HG03108 (cell line): ENCODE data around the gene TCEA3.
"Not testable (repeated sequence)": the region's sequence is repeated elsewhere in the genome, so short reads cannot be mapped to it uniquely, and the experiment has no call there.

Experiments used
- ATAC-seq: cut with Tn5 transposase; IDR thresholded peaks from one replicate; pipeline ENCODE4 v1.9.1; 2021; ENCODE audit warnings: moderate library complexity; ENCODE audit not compliant: unreplicated experiment

Gene TCEA3

DNA sequence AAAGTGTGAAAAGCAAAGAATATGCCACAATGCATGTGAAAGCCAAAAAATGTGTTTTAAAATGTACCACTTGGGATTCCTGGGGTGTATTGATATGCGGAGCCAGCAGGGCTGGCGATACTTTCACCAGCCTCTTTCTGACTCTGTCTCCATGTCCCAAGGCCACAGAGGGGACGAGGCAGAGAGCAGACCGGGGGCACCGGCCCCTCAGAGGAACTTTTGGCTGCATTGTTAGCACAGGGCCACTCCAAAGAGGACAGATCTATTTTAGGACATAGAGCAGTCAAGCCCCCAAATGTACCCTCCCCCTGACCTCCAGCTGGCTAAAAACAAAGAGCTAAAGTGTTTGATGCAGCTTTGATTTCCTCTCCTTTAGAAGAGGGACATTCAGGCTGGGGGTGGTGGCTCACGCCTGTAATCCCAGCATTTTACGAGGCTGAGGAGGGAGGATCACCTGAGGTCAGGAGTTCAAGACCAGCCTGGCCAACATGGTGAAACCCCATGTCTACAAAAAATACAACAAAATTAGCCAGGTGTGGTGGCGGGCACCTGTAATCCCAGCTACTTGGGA is 29.3 kb downstream of the TCEA3 start:
- ATAC-seq, result no peak

DNA sequence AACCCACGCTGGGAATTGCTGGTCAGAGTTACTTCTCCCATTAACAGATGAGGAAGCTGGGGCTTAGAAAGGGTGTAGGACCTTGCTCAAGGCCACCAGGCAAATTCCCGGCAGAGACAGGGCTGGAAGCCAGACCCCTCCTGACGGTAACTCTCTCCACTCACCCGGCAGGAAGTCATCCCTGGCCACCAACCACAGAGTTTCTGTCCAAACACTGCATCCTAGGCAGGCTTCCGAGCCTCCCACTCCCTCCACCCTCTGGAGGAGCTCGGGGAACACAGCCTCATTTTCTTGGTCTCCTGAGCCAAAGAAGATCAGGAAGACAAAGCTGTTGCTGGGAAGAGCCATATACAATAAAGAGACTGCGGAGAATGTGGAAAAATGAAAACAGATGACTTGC is 29.9 kb downstream of the TCEA3 start:
- ATAC-seq, result no peak

DNA sequence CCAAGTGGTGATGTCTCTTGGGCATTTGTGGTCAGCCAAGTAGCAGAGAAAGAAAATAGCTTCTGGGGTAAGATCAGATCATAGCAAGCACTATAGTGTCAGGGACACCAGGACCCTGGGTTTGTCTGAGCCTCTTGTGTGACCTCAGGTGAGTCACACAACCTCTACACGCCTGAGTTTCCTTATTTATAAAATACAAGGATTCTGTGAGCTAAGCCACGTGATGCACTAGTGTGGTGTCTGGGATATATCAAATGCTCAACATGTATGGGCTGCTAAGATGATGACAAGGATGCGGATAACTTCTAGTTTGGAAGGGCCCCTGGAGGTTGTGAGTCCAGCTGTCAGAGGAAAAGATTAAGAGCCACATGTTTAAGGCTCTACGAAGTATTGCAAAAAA is 30.4 kb downstream of the TCEA3 start:
- no peak for ATAC-seq

DNA sequence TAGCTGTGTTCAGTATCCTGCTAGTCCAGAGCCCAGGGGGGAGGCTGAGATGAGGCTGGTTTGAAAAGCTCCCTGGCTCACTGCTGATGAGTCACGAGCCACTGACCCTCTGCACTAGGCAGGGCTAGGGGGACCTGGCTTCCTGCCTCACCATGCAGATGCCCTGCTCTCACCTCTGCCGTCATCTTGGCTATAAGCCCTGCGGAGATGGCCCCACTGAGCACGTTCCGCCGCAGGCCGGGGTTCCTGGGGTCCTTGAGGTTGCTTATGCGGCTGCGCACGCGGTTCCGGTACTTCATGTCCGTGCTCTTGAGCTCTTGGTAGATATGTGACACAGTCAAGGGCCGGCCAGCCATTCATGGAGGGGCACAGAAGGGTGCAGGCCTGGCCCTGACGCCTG is 30.8 kb downstream of the TCEA3 start:
- ATAC-seq, result no peak

DNA sequence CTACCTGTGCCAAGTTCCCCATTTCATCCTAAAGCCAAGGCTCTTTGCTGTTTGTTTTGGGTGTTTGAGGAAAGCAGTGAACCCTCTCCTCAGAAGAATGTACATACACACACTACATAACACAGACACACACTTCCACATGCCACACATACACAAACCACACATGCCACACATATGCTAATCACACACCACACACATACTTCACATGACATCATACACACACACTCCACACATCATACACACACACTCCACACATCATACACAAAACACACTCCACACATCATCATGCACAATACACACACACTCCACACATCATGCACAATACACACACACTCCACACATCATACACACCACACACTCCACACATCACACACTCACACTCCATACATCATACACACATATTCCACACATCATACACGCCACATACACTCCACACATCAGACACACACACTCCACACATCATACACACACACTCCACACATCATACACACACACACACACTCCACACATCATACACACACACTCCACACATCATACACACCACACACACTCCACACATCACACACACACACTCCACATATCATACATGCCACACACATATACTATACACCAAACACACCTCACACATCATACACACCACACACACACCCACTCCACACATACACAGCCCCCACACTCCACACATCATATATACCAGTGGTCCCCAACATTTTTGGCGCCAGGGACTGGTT is 32.3 kb downstream of the TCEA3 start:
- ATAC-seq, result no peak

DNA sequence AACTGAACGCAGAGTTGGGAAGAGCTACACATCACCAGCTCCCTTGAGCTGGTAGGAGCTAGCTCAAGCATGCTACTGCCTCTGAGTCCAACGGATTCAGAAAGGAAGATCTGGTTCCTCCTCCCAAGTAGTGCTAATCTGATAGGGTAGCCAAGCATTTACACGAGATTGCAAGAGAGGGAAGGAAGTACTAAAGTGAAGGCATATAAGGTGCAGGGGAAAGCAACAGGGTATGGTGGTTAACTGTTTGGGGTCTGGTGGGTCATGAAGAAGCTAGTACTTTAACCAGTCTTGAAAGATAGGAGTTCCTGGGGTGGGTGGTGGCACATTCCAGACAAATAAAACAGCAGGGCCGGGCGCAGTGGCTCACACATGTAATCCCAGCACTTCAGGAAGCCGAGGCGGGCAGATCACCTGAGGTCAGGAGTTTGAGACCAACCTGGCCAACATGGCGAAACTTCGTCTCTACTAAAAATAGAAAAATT is 34.7 kb downstream of the TCEA3 start:
- no peak for ATAC-seq

DNA sequence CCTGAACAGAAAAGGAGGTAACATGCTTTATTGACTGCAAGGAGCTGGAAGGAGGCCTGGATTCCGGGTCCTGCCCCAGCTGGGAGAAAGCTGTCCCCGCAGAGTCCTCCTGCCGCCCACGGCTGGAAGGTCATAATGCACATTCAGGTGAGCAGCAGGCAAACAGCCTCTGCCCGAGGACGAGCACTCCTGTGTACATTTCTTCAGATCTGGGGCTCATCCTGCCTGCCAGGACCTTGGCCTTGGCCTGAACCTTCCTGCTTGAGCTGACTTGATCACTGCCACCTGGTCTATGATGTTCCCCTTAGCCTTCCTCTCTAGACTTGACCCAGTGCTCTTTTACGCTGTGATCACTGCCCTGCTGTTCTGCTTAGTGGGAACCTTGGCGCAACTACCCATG is 37.1 kb downstream of the TCEA3 start:
- ATAC-seq, result no peak

DNA sequence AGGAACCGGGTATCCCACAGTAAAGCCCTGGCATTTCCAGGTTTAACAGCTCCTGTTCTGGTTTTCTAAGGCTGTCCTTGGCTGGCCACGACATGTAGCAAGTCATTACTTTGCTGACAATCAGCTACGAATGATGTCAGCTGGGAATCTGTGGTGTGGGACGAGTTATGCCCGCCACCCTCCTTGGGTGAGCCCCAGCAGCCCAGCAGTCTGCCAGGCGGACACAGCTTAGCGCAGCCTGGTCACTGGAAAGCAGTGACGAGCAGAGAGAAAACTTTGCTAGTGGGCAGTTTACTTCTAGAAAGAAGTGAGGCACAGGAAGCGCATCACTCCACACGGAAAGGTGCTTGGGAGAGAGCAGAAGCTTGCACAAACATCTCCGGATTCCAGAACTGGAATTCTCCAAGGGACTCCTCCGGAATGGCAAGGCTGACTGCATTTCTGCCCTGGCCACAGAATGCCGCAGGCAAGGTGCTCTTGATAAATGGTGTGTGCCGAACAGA is 39.4 kb downstream of the TCEA3 start:
- no peak for ATAC-seq

DNA sequence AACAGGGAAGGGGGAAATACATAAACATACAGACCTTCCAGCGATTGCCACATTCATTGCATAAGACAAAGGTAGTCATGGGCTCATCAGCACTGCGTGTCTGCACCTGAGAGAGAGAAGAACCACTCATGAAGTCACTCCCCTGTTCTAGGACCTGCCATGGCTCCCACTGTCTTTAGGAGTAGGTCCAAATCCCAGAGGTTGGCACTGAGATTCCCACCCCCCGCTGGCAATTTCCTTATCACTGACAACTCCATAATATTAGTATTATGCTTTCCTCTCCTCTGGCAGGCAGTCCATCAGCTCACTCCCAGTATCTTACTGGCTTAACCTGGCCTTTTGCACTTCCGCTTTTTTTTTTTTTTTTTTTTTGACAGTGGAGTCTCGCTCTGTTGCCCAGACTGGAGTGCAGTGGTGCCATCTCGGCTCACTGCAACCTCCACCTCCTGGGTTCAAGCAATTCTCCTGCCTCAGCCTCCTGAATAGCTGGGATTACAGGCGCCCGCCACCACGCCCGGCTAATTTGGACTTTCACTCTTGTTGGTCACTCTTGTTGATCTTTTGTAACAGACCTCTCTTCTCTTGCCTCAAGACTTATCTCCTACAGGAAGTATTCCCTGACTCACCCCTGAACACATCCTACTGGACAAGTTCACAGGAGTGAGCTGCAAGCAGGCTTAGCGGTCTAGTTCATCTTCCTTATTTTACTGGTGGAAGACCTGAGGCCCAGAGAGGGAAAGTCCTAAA is 40.1 kb downstream of the TCEA3 start:
- no peak for ATAC-seq

DNA sequence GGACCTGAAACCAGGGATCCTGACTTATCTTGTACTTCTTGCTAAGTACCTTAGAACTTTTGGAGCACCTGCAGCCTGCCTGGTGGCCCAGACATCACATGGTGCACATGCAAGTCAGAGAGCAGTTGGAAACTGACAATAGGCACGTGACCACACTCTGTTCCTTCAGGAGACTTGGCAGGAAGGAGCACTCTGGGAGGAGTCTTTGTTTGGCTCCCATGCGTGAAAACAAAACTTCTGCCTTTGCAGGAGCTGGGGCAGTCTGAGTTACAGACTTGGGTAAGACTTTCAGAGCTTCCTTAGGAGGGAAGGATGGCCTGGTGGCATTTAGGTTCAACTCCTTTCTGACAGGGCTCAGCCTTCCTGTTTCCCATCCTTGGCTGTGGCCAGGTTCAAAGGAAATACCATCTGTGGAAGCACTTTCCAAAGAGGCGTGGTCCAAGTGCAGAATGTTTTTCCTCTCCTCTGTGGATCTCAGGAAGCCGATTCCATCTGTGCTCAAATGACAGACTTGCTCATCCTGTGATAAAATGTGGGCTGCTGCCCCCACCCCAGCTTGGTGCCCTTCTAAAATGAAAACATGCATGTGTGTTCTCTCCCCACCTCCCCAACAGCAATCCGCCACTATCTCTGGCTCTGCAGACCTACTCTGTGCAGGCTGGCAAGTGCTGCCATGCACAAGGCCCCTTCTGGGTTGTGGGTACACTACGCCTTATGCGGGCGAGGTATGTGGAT is 40.8 kb downstream of the TCEA3 start:
- ATAC-seq, result no peak

DNA sequence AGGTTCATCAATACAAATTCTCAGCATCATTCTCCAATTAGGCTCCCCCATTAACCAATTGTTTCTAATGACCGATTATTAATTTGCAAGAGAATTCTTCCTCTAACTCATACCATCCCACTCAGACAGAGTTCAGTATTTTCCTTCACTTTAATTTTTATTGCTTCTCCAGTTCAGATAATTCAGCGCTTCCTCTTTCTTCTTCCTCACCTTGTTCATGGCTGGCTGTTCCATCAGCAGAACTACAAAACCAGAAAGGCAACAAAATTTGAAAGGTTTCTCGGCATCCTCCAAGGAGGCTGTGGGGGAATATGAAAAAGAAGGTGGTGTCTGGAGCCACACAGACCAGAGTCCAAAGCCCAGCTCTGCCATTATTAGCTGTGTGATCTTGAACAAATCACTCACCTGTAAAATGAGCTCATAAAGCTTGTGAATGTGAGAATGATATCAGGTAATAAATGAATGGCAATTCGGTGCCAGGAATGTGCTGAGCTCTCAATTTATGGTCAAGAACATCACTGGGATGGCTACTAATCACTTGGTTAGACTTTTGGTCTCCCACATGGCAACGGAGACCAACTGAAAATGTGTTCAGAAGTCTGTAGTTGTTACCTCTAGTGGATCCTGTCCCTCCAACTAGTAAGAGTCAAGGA is 43.2 kb downstream of the TCEA3 start:
- no peak for ATAC-seq

DNA sequence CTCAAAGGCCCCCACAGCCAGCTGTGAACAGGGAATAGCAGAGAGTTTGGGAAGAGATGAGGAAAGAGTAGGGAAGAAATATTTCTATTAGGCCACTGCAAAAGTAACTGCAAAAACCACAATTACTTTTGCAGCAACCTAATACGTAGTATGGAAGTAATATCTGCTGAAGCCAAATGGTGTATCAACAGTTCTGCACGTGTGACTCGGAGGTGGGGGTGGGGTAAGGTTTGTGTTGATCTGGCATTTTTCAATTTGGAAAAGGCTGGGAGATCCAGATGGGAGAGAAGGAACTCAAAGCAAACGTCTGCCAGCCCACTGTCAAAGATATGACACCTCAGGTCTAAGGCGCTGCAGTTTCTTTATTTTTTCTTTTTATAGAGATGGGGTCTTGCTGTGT is 43.8 kb downstream of the TCEA3 start:
- no peak for ATAC-seq

DNA sequence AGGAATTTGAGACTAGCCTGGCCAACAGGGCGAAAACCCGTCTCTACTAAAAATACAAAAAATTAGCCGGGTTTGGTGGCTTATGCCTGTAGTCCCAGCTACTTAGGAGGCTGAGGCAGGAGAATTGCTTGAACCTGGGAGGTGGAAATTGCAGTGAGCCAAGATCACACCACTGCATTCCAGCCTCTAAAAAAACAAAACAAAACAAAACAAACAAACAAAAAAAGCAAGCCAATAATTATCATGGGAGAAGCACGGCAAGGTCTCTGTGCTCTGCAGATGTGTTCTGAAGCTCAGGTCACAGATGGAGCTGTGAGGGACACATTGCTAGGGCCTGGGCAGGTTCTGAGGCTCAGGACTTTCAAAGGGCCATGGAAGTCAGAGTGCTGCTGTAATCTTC is 44.3 kb downstream of the TCEA3 start:
- ATAC-seq, result not testable (repeated sequence)

DNA sequence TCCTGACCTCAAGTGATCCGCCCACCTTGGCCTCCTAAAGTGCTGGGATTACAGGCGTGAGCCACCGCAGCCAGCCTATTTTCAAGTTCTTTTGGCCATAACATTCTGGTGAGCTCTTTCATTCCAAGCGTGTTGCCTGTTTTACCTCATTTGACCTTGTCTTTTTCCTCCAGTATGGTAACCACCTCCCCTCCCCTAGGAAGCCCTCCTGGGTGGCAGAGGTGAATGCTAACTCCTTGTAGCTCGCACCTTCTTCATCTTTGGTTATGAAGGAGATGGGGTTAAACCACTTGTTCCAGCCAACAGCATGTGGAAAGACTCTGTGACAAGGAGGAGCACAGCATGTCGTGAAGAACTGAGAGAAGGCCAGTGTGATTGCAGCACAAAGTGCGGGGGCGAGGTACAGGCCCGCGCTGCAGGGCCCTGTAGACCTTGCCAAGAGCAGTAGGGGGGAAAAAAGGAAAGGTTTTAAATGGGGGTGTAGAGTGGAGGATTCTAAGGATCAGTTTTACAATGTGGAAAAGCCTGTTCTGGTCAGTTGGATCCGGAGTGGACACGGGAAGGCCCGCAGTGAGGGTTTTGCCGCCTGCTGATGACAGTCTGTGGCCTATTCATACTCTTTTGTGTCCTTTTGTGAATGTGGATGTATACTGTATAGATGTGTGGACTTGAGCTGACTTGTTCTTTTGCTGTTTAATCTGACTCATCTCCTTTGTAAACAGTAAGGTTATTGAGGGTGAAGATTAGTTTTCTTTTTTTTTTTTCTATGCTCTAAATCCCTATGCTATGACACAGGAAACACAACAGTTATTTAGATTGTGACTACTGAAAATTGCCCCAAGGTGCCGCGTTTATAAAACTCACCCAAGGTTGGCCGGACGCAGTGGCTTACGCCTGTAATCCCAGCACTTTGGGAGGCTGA is 47.4 kb downstream of the TCEA3 start:
- no peak for ATAC-seq

DNA sequence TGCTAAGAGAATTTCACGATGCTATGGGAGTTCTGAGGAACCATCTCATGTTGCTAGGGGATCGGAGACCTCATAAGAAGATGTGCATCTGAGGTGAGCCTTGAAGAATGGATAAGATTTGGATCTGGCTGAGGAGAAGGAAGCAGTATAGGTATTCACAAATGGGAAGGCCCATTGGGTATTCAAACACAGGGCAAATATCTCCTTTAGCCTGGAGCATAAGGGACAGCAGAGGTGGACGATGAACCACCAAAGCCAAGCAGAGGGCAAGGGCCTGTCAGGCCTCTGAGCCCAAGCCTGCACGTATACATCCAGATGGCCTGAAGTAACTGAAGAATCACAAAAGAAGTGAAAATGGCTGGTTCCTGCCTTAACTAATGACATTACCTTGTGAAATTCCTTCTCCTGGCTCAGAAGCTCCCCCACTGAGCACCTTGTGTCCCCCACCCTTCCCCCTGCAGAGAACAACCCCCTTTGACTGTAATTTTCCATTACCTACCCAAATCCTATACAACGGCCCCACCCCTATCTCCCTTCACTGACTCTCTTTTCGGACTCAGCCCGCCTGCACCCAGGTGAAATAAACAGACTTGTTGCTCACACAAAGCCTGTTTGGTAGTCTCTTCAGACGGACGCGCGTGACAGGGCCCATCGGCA is 50.3 kb downstream of the TCEA3 start:
- ATAC-seq, result not testable (repeated sequence)

DNA sequence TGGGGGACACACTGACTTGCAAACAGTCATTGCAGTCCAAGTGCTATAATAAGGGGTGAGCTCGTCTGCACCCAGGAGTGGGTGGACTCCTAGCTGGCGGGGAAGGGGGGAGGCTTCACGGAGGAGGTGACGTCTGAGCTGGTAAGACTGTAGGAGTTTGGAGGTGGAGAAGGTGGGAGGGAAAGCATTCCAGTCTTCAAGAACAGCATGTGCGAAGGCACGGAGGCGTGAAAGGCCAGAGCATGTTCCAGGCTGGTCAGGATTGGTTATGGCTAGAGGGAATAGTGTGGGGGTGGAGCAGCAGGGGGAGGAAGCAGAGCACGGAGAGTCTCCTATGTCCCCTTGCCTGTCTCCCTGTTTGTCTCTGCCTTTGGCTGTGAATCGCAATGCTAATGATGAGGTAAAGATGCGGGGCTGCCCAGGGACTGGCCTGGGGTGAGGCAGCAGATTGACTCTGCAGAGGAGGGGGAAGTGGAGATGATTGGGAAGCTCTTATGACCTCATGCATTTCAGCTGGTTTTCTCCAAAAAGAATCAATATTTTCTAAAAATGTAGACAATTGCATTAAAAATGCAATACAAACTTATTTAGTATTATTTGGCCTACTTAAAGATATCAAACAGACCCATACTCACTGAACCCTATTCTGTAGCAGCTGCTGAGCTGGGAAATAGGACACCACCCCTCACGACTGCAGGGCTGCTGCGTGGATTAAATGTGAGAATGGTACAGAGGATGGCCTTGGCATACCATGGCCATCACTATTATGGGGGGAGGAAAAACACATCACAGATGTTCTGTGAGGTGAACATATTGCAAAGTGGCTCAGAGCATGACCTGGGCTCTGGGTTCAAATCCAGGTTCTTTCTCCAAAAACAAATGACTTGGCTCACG is 52.3 kb downstream of the TCEA3 start:
- no peak for ATAC-seq

DNA sequence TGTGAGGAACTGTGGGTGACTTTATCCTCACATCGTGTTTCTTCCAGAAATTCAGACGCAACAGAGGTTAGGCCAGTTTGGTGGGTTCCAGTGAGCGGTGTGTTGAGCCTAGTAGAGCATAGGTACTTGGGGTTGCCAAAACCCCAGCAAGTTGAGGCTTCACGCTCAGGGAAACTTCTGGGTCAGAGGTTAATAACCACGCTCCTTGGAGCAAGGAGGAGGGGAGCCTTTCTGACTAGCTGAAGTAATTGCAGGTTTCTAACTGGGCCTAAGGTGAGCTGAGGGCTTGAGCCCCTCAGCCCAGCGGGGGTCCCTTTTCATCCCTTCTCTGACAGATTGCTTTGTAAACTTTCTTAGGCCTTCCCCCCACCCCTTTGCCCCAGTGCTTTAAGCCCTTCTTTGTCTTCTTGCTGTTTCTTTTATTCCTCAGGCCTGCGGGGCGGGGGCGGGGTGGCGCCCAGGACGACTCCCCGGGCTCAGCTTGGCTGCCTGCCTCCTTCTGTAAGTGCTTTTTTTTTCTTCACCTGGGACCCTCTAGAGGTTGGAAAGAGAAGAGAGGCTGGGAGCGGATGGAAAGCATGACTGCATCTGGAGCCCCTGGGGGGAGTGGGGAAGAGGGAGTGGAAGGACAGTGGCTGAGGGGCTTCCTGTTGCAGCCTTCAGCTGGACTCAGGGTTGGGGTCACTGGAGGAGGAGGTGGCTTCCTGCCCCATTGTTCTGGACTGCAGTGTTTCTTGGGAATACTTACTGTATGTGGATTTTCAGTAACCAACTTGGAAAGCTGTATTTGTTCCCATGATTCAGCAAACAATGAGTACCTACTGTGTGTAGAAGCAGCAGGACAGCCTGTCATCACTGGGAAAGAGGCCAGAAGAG is 53.6 kb downstream of the TCEA3 start:
- ATAC-seq, result no peak
